Keratinocyte (primary cell): ENCODE measurements around the gene BHLHE40. TPM values are rescaled to one million over a fixed set of nuclear protein-coding genes. Genes with fewer than 3 reads are reported as not detected.
A peak's percentile ranks its signal among the peaks of the same experiment; 100 is the strongest.

Experiments used
- DNase-seq: peaks from one replicate; pipeline ENCODE4 v3.0.0-alpha.2; 2011; ENCODE audit warnings: low read depth, missing footprints, low spot score
- FAIRE-seq: peaks from 2 replicates; lab custom pipeline; 2011; peaks lifted over from hg19 to GRCh38; lab: Jason Lieb, UNC
- H2AFZ ChIP-seq: 2 replicates; pipeline ENCODE4 v1.6.0; 2012; ENCODE audit warnings: low read length, control low read depth, inconsistent platforms; ENCODE audit not compliant: control insufficient read depth
- H3K27ac ChIP-seq: 2 replicates; pipeline ENCODE4 v1.5.1; 2011; ENCODE audit warnings: low read length; ENCODE audit not compliant: control insufficient read depth, insufficient read depth
- H3K27me3 ChIP-seq: 3 replicates; pipeline ENCODE4 v1.6.0; 2011; ENCODE audit warnings: low read length; ENCODE audit not compliant: control insufficient read depth, insufficient read depth; ENCODE audit errors: extremely low read depth
- H3K36me3 ChIP-seq, 2 experiments: 2 replicates in 1 of 2; 3 replicates in 1 of 2; pipeline ENCODE4 v1.5.1; 2011; ENCODE audit warnings: low read length in 2 of 2, mild to moderate bottlenecking in 1 of 2; ENCODE audit not compliant: control insufficient read depth in 2 of 2, insufficient read depth in 2 of 2; ENCODE audit errors: extremely low read depth in 1 of 2
- H3K4me1 ChIP-seq: 3 replicates; pipeline ENCODE4 v1.5.1; 2011; ENCODE audit warnings: low read length; ENCODE audit not compliant: control insufficient read depth, insufficient read depth; ENCODE audit errors: extremely low read depth
- H3K4me2 ChIP-seq: 3 replicates; pipeline ENCODE4 v1.6.0; 2011; ENCODE audit warnings: low read depth, low read length; ENCODE audit not compliant: control insufficient read depth, insufficient read depth; ENCODE audit errors: extremely low read depth
- H3K4me3 ChIP-seq, 3 experiments: fragments of 200-600 bp in 1 of 3; sonication (generic) in 1 of 3; 2 replicates in 2 of 3; 3 replicates in 1 of 3; pipeline ENCODE4 v1.5.1; 2011 to 2016; ENCODE audit warnings: low read length in 3 of 3, mild to moderate bottlenecking in 3 of 3, control low read depth in 2 of 3, inconsistent platforms in 1 of 3, low read depth in 1 of 3, mixed read lengths in 1 of 3, mixed run types in 1 of 3, moderate library complexity in 1 of 3; ENCODE audit not compliant: control insufficient read depth in 2 of 3, insufficient read depth in 2 of 3; ENCODE audit errors: extremely low read depth in 1 of 3
- H3K79me2 ChIP-seq: 2 replicates; pipeline ENCODE4 v1.6.0; 2012; ENCODE audit warnings: low read length; ENCODE audit not compliant: control insufficient read depth, insufficient read depth
- H3K9ac ChIP-seq: 3 replicates; pipeline ENCODE4 v1.6.0; 2011; ENCODE audit warnings: low read length; ENCODE audit not compliant: control insufficient read depth, insufficient read depth; ENCODE audit errors: extremely low read depth
- H3K9me1 ChIP-seq: 3 replicates; pipeline ENCODE4 v1.6.0; 2011; ENCODE audit warnings: low read length; ENCODE audit not compliant: control insufficient read depth, insufficient read depth; ENCODE audit errors: extremely low read depth
- H3K9me3 ChIP-seq: 2 replicates; pipeline ENCODE4 v1.5.1; 2012; ENCODE audit warnings: low read depth, low read length; ENCODE audit not compliant: control insufficient read depth
- H4K20me1 ChIP-seq: 3 replicates; pipeline ENCODE4 v1.6.0; 2011; ENCODE audit warnings: low read length; ENCODE audit not compliant: control insufficient read depth, insufficient read depth; ENCODE audit errors: extremely low read depth
- CTCF ChIP-seq, 3 experiments: IDR thresholded peaks in 1 of 3; conservative IDR thresholded peaks in 1 of 3; optimal IDR thresholded peaks in 1 of 3; 2 replicates in 2 of 3; 3 replicates in 1 of 3; pipeline versions ENCODE3 to v1.5.1; 2011; ENCODE audit warnings: low read length in 3 of 3, mild to moderate bottlenecking in 3 of 3, moderate library complexity in 2 of 3, control low read depth in 1 of 3, inconsistent platforms in 1 of 3; ENCODE audit not compliant: insufficient read depth in 2 of 3; ENCODE audit errors: extremely low read depth in 1 of 3
- EZH2 ChIP-seq: IDR thresholded peaks from one replicate; pipeline ENCODE4 v1.6.1; 2012; ENCODE audit warnings: inconsistent platforms, mild to moderate bottlenecking, low read length, moderate library complexity
- dilution Hi-C: fragments of 300-500 bp; cut with MboI; formaldehyde crosslinking; loops from one replicate; pipeline ENCODE4 v1.7.0; 2020; ENCODE audit warnings: low sequenced_read_pairs; ENCODE audit not compliant: extremely low pct_ligation_motif_present
- polyA plus RNA-seq, 5 experiments: library from polyadenylated mRNA; depleted of rRNA in 3 of 5; stranded (reverse) in 3 of 5; stranded (forward) in 1 of 5; unstranded in 1 of 5; fragments of >200 nt; gene quantifications; 1 replicate in 1 of 5; 2 replicates in 3 of 5; 3 replicates in 1 of 5; pipeline versions ENCODE4 v1.2.1 to v1.2.3, GENCODE V29; 2011 to 2012; ENCODE audit warnings: missing spikeins in 2 of 5, low read depth in 1 of 5, low replicate concordance in 1 of 5

The BHLHE40 gene
- polyA plus RNA-seq, 1 donor (not counting 4 experiments of a cell fraction or from before 2014, with no cell fraction given) = 95.7 TPM

GRCh38 chr3:4983739-4984510, 4.7 kb downstream of the BHLHE40 start:
- dilution Hi-C loops = loop anchor here (10.0 kb wide), 1 partner anchor 269 kb away; no protein-coding TSS in a partner anchor
- Histone ChIP-seq H3K9me1 (no peaks in the 10 kb centered on the region), H2AFZ (no peak overlapping the region), H3K4me3 (peak overlapping the region; percentile 74 to 97 (median 85)), H3K4me1 (peaks cover 52% of the 10 kb centered on the region), H4K20me1 (no peaks in the 10 kb centered on the region), H3K27me3 (no peaks in the 10 kb centered on the region), H3K9ac (peak overlapping the region; percentile 100), H3K27ac (peak overlapping the region; percentile 88), H3K9me3 (no peaks in the 10 kb centered on the region), H3K4me2 (peak overlapping the region; percentile 80), H3K79me2 (peaks cover 48% of the 10 kb centered on the region), H3K36me3 (peaks cover 10 to 18% of the 10 kb centered on the region in 2 experiments)
- no peak for TF ChIP-seq EZH2
- FAIRE-seq (peak; percentile 51), DNase-seq (no peak)

- peaks cover 46% of the 10 kb centered on the region for H3K79me2 ChIP-seq
- H3K9me1 ChIP-seq = no peaks in the 10 kb centered on the region
- H4K20me1 ChIP-seq = no peaks in the 10 kb centered on the region
- no peaks in the 10 kb centered on the region for H3K9me3 ChIP-seq
- peak overlapping the region; percentile 80 for H3K4me2 ChIP-seq
- H3K4me1 ChIP-seq = peaks cover 57% of the 10 kb centered on the region
- H2AFZ ChIP-seq = no peak overlapping the region
- H3K27ac ChIP-seq = peak overlapping the region; percentile 88
- FAIRE-seq = no peak
- peak overlapping the region; percentile 100 for H3K9ac ChIP-seq
- dilution Hi-C loops = loop anchor here (10.0 kb wide), 1 partner anchor 270 kb away; no protein-coding TSS in a partner anchor
- no peaks in the 10 kb centered on the region for H3K27me3 ChIP-seq
- DNase-seq = no peak
- H3K4me3 ChIP-seq = peak overlapping the region; percentile 74 to 97 (median 85)
- H3K36me3 ChIP-seq = peaks cover 10 to 18% of the 10 kb centered on the region in 2 experiments
- TF ChIP-seq CTCF (optimal IDR thresholded peaks at IDR 0.05 in 1 of 3, IDR thresholded peaks at IDR 0.05 in 1 of 3, conservative IDR thresholded peaks at IDR 0.05 in 1 of 3; ENCODE audit: extremely low read depth in 1 of 3, insufficient read depth in 2 of 3, low read length in 3 of 3) (no peak), EZH2 (no peak)
Observed at GRCh38 chr3:4984511-4984864, 5.3 kb downstream of the BHLHE40 start.
